ENCODE data around the gene M1AP. TPM values are rescaled to one million over a fixed set of nuclear protein-coding genes. Genes with fewer than 3 reads are reported as not detected.

The M1AP gene
- total RNA-seq, 2 experiments from 2014 or later, result not detected

- ChIA-PET CTCF (interaction anchor here (0.9 to 1.0 kb wide), 2 partner anchors 12 to 182 kb away, joined by 3 read pairs; no protein-coding TSS in a partner anchor), POLR2A (no interaction called here)
- intact Hi-C loops (cut with micrococcal nuclease), result no loop called here
- no peak overlapping the region for H3K27ac Mint-ChIP-seq
- no peaks in the 10 kb centered on the region for H3K4me1 Mint-ChIP-seq (ENCODE audit: low read depth)
- H3K9me3 Mint-ChIP-seq, result no peaks in the 10 kb centered on the region
- no peak for TF ChIP-seq CTCF (IDR thresholded peaks at IDR 0.05)
- H3K27me3 Mint-ChIP-seq, result no peaks in the 10 kb centered on the region
- no peak for ATAC-seq
- no peak for DNase-seq
- no peak overlapping the region for H3K4me3 Mint-ChIP-seq
- H3K36me3 Mint-ChIP-seq (ENCODE audit: low read depth), result no peaks in the 10 kb centered on the region
Measured at GRCh38 chr2:74693213-74693612, 45.1 kb upstream of the M1AP start.

GRCh38 chr2:74691929-74692328 lies 43.8 kb upstream of the M1AP start:
- Mint-ChIP-seq H3K4me3 (no peak overlapping the region), H3K9me3 (no peaks in the 10 kb centered on the region), H3K4me1 (ENCODE audit: low read depth) (no peaks in the 10 kb centered on the region), H3K27ac (no peak overlapping the region), H3K36me3 (ENCODE audit: low read depth) (no peaks in the 10 kb centered on the region), H3K27me3 (no peaks in the 10 kb centered on the region)
- ATAC-seq (no peak), DNase-seq (no peak)
- ChIA-PET POLR2A (no interaction called here), CTCF (interaction anchor here (1.5 to 2.0 kb wide), 3 partner anchors 8 to 23 kb away, joined by 4 to 9 read pairs (median 6); no protein-coding TSS in a partner anchor)
- intact Hi-C loops (cut with micrococcal nuclease), result no loop called here
- no peak for TF ChIP-seq CTCF (IDR thresholded peaks at IDR 0.05)

GRCh38 chr2:74690571-74690970 lies 42.4 kb upstream of the M1AP start:
- DNase-seq, result peak; percentile 33
- CTCF ChIA-PET, result interaction anchor here (0.6 to 2.0 kb wide), 13 partner anchors 9 to 228 kb away, joined by 3 to 9 read pairs (median 4); no protein-coding TSS in a partner anchor

GRCh38 chr2:74689671-74690070 lies 41.5 kb upstream of the M1AP start:
- H3K27ac Mint-ChIP-seq, result no peak overlapping the region
- no peaks in the 10 kb centered on the region for H3K27me3 Mint-ChIP-seq
- H3K9me3 Mint-ChIP-seq, result no peaks in the 10 kb centered on the region
- H3K4me3 Mint-ChIP-seq, result no peak overlapping the region
- DNase-seq (no peak), ATAC-seq (no peak)
- intact Hi-C loops (cut with micrococcal nuclease), result no loop called here
- no peaks in the 10 kb centered on the region for H3K4me1 Mint-ChIP-seq (ENCODE audit: low read depth)
- POLR2A ChIA-PET, result interaction anchor here (0.6 kb wide), 1 partner anchor 942 kb away, joined by 3 read pairs; no protein-coding TSS in a partner anchor
- CTCF ChIA-PET, result interaction anchor here (2.5 kb wide), 1 partner anchor 25 kb away, joined by 16 read pairs; no protein-coding TSS in a partner anchor
- TF ChIP-seq CTCF (IDR thresholded peaks at IDR 0.05), result no peak
- H3K36me3 Mint-ChIP-seq (ENCODE audit: low read depth), result no peaks in the 10 kb centered on the region

More at GRCh38 chr2:74690571-74690970, 42.4 kb upstream of the M1AP start:
- H3K27me3 Mint-ChIP-seq, result no peaks in the 10 kb centered on the region
- no peaks in the 10 kb centered on the region for H3K4me1 Mint-ChIP-seq (ENCODE audit: low read depth)
- POLR2A ChIA-PET, result no interaction called here
- intact Hi-C loops (cut with micrococcal nuclease), result no loop called here
- peak; percentile 74 for ATAC-seq
- peak; percentile 67 for TF ChIP-seq CTCF (IDR thresholded peaks at IDR 0.05)
- H3K4me3 Mint-ChIP-seq, result no peak overlapping the region
- no peak overlapping the region for H3K27ac Mint-ChIP-seq
- no peaks in the 10 kb centered on the region for H3K36me3 Mint-ChIP-seq (ENCODE audit: low read depth)
- H3K9me3 Mint-ChIP-seq, result no peaks in the 10 kb centered on the region

- no peak overlapping the region for H3K27ac Mint-ChIP-seq
- no peaks in the 10 kb centered on the region for H3K27me3 Mint-ChIP-seq
- TF ChIP-seq CTCF (IDR thresholded peaks at IDR 0.05), result no peak
- no peak for DNase-seq
- intact Hi-C loops (cut with micrococcal nuclease), result no loop called here
- no peaks in the 10 kb centered on the region for H3K9me3 Mint-ChIP-seq
- ATAC-seq, result no peak
- no peaks in the 10 kb centered on the region for H3K4me1 Mint-ChIP-seq (ENCODE audit: low read depth)
- H3K36me3 Mint-ChIP-seq (ENCODE audit: low read depth), result no peaks in the 10 kb centered on the region
- H3K4me3 Mint-ChIP-seq, result no peak overlapping the region
- POLR2A ChIA-PET, result interaction anchor here (0.6 kb wide), 1 partner anchor 943 kb away, joined by 3 read pairs; no protein-coding TSS in a partner anchor
- CTCF ChIA-PET, result interaction anchor here (1.1 to 2.5 kb wide), 3 partner anchors 26 to 188 kb away, joined by 3 to 16 read pairs (median 3); no protein-coding TSS in a partner anchor
Measured at GRCh38 chr2:74688881-74689280, 40.8 kb upstream of the M1AP start.

Data from activated CD8-positive, alpha-beta T cell treated with anti-CD3 and anti-CD28 coated beads for 36 hours (primary cell).